Measurements from ENCODE around the gene RPS6KL1.

RPS6KL1 gene

DNA sequence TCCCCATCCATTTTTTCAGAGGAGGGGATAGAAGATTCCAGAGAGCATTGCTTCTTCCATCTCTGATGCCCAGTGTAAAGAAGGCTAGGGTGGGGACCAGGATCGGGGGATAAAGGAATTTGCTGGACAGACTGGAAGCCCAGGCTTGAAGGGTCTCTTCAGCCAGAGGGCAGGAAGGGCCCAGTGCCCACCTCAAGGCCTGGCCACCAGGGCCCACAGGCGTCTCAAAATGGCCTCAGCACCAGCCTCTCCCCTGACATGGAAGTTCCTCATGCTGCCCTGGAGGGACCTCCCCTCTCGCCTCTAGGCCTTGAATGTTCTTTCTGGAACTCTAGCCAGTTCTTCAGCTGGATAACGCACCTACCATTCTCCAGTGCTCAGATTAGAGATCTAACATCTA is 2.8 kb downstream of the RPS6KL1 start:
- Histone ChIP-seq H3K9ac (ENCODE audit: low read length in 2 of 2) (no peak overlapping the region), H3K4me1 (ENCODE audit: control insufficient read depth, insufficient read depth, low read length) (peaks cover 27% of the 10 kb centered on the region), H3K27me3 (ENCODE audit: control insufficient read depth in 1 of 2, insufficient read depth in 2 of 2, low read length in 2 of 2) (no peaks in the 10 kb centered on the region)

DNA sequence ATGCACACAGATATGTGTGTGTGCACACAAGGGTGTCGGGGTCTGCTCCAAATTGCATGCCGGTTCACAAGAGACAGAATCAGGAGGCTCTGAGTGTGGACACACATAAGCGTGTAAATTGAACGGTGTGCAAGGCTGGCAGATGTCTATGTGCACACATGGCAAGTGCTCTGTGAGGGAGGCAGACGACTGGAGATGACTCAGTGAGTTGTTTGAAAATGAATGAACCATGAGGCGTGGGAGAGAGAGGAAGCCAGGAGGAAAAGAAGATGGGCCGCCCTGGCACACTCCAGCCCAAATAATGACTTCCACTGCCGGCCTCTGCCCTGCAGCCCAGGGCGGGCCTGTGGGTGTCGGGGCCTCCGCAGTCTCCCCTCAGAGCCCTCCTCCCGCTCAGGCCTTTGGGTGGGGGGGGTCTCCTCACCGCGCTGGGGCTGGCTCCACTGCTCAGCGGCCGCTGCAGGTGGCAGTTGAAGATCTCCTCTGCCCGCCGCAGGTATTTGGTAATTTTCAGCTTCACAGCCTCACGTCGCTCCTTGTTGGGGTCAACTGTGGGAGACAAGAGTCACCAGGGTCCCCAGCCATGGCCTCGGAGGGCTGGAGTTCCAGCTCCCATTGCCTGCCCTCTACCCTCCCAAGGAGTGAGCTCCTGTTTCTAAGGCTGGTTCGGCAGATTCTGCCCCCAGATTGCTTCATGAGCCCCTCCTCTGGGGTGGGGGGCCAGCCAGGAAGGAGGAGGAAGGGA is 3.5 kb downstream of the RPS6KL1 start:
- H3K27ac ChIP-seq (ENCODE audit: low read length): no peak overlapping the region
- H3K4me3 ChIP-seq (ENCODE audit: low read length in 2 of 2): no peak overlapping the region
- H3K4me1 ChIP-seq (ENCODE audit: control insufficient read depth, insufficient read depth, low read length): peaks cover 27% of the 10 kb centered on the region

More for the DNA sequence above, 2.8 kb downstream of the RPS6KL1 start:
- Histone ChIP-seq H3K4me3 (ENCODE audit: low read length in 2 of 2) (no peak overlapping the region), H3K36me3 (ENCODE audit: control insufficient read depth in 2 of 2, insufficient read depth in 2 of 2, low read length in 2 of 2) (peaks cover 0 to 2% of the 10 kb centered on the region in 2 donors), H3K9me3 (ENCODE audit: control insufficient read depth in 2 of 2, low read length in 2 of 2) (no peaks in the 10 kb centered on the region), H3K27ac (ENCODE audit: low read length) (no peak overlapping the region)

GRCh38 chr14:74918380-74918779 is 4.7 kb downstream of the RPS6KL1 start:
- Histone ChIP-seq H3K27ac (ENCODE audit: low read length) (no peak overlapping the region), H3K36me3 (ENCODE audit: control insufficient read depth in 2 of 2, insufficient read depth in 2 of 2, low read length in 2 of 2) (peaks cover 0 to 2% of the 10 kb centered on the region in 2 donors), H3K27me3 (ENCODE audit: control insufficient read depth in 1 of 2, insufficient read depth in 2 of 2, low read length in 2 of 2) (no peaks in the 10 kb centered on the region), H3K9me3 (ENCODE audit: control insufficient read depth in 2 of 2, low read length in 2 of 2) (no peaks in the 10 kb centered on the region), H3K4me3 (ENCODE audit: low read length in 2 of 2) (no peak overlapping the region), H3K4me1 (ENCODE audit: control insufficient read depth, insufficient read depth, low read length) (peaks cover 27% of the 10 kb centered on the region), H3K9ac (ENCODE audit: low read length in 2 of 2) (no peak overlapping the region)

More for the DNA sequence above, 3.5 kb downstream of the RPS6KL1 start:
- H3K9me3 ChIP-seq (ENCODE audit: control insufficient read depth in 2 of 2, low read length in 2 of 2): no peaks in the 10 kb centered on the region
- peaks cover 0 to 2% of the 10 kb centered on the region in 2 donors for H3K36me3 ChIP-seq (ENCODE audit: control insufficient read depth in 2 of 2, insufficient read depth in 2 of 2, low read length in 2 of 2)
- H3K27me3 ChIP-seq (ENCODE audit: control insufficient read depth in 1 of 2, insufficient read depth in 2 of 2, low read length in 2 of 2): no peaks in the 10 kb centered on the region
- H3K9ac ChIP-seq (ENCODE audit: low read length in 2 of 2): no peak overlapping the region

DNA sequence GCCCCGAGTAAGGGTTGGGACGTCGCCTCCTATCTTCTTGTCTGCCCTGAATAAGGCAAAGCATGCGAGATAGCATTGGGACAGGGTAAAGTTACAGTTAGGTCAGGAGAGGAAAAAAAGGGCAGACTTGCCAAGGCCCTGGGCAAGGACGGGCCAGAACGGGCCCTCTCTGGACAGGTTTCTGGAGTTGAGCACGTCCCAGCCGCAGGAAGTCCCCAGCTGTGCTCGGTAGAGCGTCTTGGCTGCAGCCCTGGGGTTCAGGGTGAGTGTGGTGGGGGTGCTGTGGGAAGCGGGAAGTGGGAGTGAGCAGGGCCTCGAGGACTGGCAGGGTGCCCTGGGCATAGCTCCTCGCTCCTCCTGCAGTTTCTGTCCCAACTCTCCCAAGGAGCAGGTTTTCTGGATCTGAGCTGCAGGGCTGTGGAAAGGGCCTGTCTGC is 5.4 kb downstream of the RPS6KL1 start:
- no peak overlapping the region for H3K4me3 ChIP-seq (ENCODE audit: low read length in 2 of 2)
- H3K27ac ChIP-seq (ENCODE audit: low read length): peak overlapping the region; percentile 41
- H3K9me3 ChIP-seq (ENCODE audit: control insufficient read depth in 2 of 2, low read length in 2 of 2): no peaks in the 10 kb centered on the region
- H3K9ac ChIP-seq (ENCODE audit: low read length in 2 of 2): no peak overlapping the region
- peaks cover 24% of the 10 kb centered on the region for H3K4me1 ChIP-seq (ENCODE audit: control insufficient read depth, insufficient read depth, low read length)
- H3K27me3 ChIP-seq (ENCODE audit: control insufficient read depth in 1 of 2, insufficient read depth in 2 of 2, low read length in 2 of 2): no peaks in the 10 kb centered on the region
- peaks cover 0 to 2% of the 10 kb centered on the region in 2 donors for H3K36me3 ChIP-seq (ENCODE audit: control insufficient read depth in 2 of 2, insufficient read depth in 2 of 2, low read length in 2 of 2)

GRCh38 chr14:74917178-74917543 is 5.9 kb downstream of the RPS6KL1 start:
- peaks cover 19% of the 10 kb centered on the region for H3K4me1 ChIP-seq (ENCODE audit: control insufficient read depth, insufficient read depth, low read length)
- no peaks in the 10 kb centered on the region for H3K27me3 ChIP-seq (ENCODE audit: control insufficient read depth in 1 of 2, insufficient read depth in 2 of 2, low read length in 2 of 2)
- H3K27ac ChIP-seq (ENCODE audit: low read length): peak overlapping the region; percentile 41
- H3K4me3 ChIP-seq (ENCODE audit: low read length in 2 of 2): no peak overlapping the region
- H3K36me3 ChIP-seq (ENCODE audit: control insufficient read depth in 2 of 2, insufficient read depth in 2 of 2, low read length in 2 of 2): peaks cover 0 to 2% of the 10 kb centered on the region in 2 donors
- H3K9me3 ChIP-seq (ENCODE audit: control insufficient read depth in 2 of 2, low read length in 2 of 2): no peaks in the 10 kb centered on the region
- no peak overlapping the region for H3K9ac ChIP-seq (ENCODE audit: low read length in 2 of 2)

DNA sequence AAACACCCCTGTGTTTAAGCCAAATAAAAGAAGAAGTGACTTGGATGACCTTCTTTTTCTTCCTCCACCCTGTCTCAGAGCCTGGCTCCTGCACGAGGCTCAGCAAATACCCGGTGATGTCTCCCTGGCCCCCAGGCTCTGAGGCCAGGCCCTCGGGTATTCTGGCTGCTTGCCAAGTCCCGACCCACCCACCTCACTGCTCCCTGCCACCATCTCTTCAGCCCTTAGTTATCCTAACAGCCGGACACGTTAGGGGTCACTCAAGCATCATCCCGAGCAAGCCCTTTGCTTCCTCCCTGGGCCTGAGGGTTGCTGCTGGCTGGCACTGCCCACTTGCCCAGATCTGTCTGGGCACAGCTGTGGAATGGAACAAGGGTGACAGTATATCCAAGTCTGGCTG is 7.2 kb downstream of the RPS6KL1 start:
- Histone ChIP-seq H3K4me1 (ENCODE audit: control insufficient read depth, insufficient read depth, low read length) (peaks cover 18% of the 10 kb centered on the region), H3K27ac (ENCODE audit: low read length) (peak overlapping the region; percentile 31), H3K4me3 (ENCODE audit: low read length in 2 of 2) (no peak overlapping the region), H3K27me3 (ENCODE audit: control insufficient read depth in 1 of 2, insufficient read depth in 2 of 2, low read length in 2 of 2) (no peaks in the 10 kb centered on the region), H3K9ac (ENCODE audit: low read length in 2 of 2) (no peak overlapping the region), H3K36me3 (ENCODE audit: control insufficient read depth in 2 of 2, insufficient read depth in 2 of 2, low read length in 2 of 2) (peaks cover 0 to 2% of the 10 kb centered on the region in 2 donors), H3K9me3 (ENCODE audit: control insufficient read depth in 2 of 2, low read length in 2 of 2) (no peaks in the 10 kb centered on the region)

- peaks cover 18% of the 10 kb centered on the region for H3K4me1 ChIP-seq (ENCODE audit: control insufficient read depth, insufficient read depth, low read length)
- H3K4me3 ChIP-seq (ENCODE audit: low read length in 2 of 2): no peak overlapping the region
- no peak overlapping the region for H3K9ac ChIP-seq (ENCODE audit: low read length in 2 of 2)
- no peaks in the 10 kb centered on the region for H3K27me3 ChIP-seq (ENCODE audit: control insufficient read depth in 1 of 2, insufficient read depth in 2 of 2, low read length in 2 of 2)
- H3K27ac ChIP-seq (ENCODE audit: low read length): peak overlapping the region; percentile 31
- no peaks in the 10 kb centered on the region for H3K9me3 ChIP-seq (ENCODE audit: control insufficient read depth in 2 of 2, low read length in 2 of 2)
- H3K36me3 ChIP-seq (ENCODE audit: control insufficient read depth in 2 of 2, insufficient read depth in 2 of 2, low read length in 2 of 2): peaks cover 0 to 2% of the 10 kb centered on the region in 2 donors
Observed at GRCh38 chr14:74915426-74915825, 7.6 kb downstream of the RPS6KL1 start.

GRCh38 chr14:74913986-74914573 is 9.0 kb downstream of the RPS6KL1 start:
- Histone ChIP-seq H3K36me3 (ENCODE audit: control insufficient read depth in 2 of 2, insufficient read depth in 2 of 2, low read length in 2 of 2) (peaks cover 0 to 2% of the 10 kb centered on the region in 2 donors), H3K4me3 (ENCODE audit: low read length in 2 of 2) (no peak overlapping the region), H3K27ac (ENCODE audit: low read length) (no peak overlapping the region), H3K27me3 (ENCODE audit: control insufficient read depth in 1 of 2, insufficient read depth in 2 of 2, low read length in 2 of 2) (no peaks in the 10 kb centered on the region), H3K9ac (ENCODE audit: low read length in 2 of 2) (peak overlapping the region in 1 of 2 donors; percentile 31), H3K9me3 (ENCODE audit: control insufficient read depth in 2 of 2, low read length in 2 of 2) (no peaks in the 10 kb centered on the region), H3K4me1 (ENCODE audit: control insufficient read depth, insufficient read depth, low read length) (peaks cover 18% of the 10 kb centered on the region)

- no peak overlapping the region for H3K9ac ChIP-seq (ENCODE audit: low read length in 2 of 2)
- H3K4me3 ChIP-seq (ENCODE audit: low read length in 2 of 2): no peak overlapping the region
- H3K27ac ChIP-seq (ENCODE audit: low read length): no peak overlapping the region
- no peaks in the 10 kb centered on the region for H3K9me3 ChIP-seq (ENCODE audit: control insufficient read depth in 2 of 2, low read length in 2 of 2)
- peaks cover 17% of the 10 kb centered on the region for H3K4me1 ChIP-seq (ENCODE audit: control insufficient read depth, insufficient read depth, low read length)
- H3K36me3 ChIP-seq (ENCODE audit: control insufficient read depth in 2 of 2, insufficient read depth in 2 of 2, low read length in 2 of 2): peaks cover 0 to 2% of the 10 kb centered on the region in 2 donors
- no peaks in the 10 kb centered on the region for H3K27me3 ChIP-seq (ENCODE audit: control insufficient read depth in 1 of 2, insufficient read depth in 2 of 2, low read length in 2 of 2)
Observed at GRCh38 chr14:74913393-74913910, 9.6 kb downstream of the RPS6KL1 start.

DNA sequence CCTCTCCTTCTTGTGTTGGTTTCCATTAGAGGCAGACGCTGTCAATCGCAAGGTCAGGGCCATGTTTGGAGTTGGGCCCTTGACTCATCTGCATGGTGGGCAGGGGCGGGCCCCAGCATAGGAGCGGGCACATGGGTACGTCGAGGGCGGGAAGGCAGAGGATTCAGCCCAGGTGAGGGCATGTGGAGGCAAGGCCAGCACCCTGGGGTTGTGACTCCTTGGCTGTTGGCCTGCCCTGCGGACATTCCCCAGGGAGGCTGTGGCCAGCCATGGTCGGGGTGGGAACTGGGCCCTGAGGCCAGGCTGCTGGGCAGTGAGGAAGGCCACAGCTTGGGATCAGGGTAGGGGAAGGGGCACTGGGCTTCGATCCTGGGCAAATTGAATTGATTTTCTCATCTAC is 10.3 kb downstream of the RPS6KL1 start:
- Histone ChIP-seq H3K9ac (ENCODE audit: low read length in 2 of 2) (no peak overlapping the region), H3K9me3 (ENCODE audit: control insufficient read depth in 2 of 2, low read length in 2 of 2) (no peaks in the 10 kb centered on the region), H3K27me3 (ENCODE audit: control insufficient read depth in 1 of 2, insufficient read depth in 2 of 2, low read length in 2 of 2) (no peaks in the 10 kb centered on the region), H3K27ac (ENCODE audit: low read length) (no peak overlapping the region), H3K4me3 (ENCODE audit: low read length in 2 of 2) (no peak overlapping the region), H3K36me3 (ENCODE audit: control insufficient read depth in 2 of 2, insufficient read depth in 2 of 2, low read length in 2 of 2) (peaks cover 0 to 2% of the 10 kb centered on the region in 2 donors), H3K4me1 (ENCODE audit: control insufficient read depth, insufficient read depth, low read length) (peaks cover 16% of the 10 kb centered on the region)

DNA sequence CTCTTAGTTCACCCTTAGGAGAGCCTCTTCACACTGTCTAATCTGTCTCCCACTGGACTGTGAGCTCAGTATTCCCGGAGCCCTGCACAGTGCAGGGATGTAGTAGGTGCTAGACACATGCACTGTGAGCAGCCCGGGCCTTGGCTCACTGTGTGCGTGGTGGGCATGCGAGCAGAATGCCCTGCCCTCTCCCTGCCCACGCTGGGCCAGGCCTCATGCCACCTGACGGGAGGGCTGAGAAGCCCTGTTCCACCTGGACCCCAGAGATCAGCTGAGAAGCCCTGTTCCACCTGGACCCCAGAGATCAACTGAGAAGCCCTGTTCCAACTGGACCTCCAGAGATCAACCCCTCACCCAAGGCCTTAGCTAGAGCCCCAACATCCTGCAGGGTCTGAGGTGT is 10.9 kb downstream of the RPS6KL1 start:
- Histone ChIP-seq H3K4me3 (ENCODE audit: low read length in 2 of 2) (no peak overlapping the region), H3K27ac (ENCODE audit: low read length) (no peak overlapping the region)

More for the DNA sequence above, 10.9 kb downstream of the RPS6KL1 start:
- H3K4me1 ChIP-seq (ENCODE audit: control insufficient read depth, insufficient read depth, low read length): peaks cover 18% of the 10 kb centered on the region
- no peaks in the 10 kb centered on the region for H3K27me3 ChIP-seq (ENCODE audit: control insufficient read depth in 1 of 2, insufficient read depth in 2 of 2, low read length in 2 of 2)
- H3K9me3 ChIP-seq (ENCODE audit: control insufficient read depth in 2 of 2, low read length in 2 of 2): no peaks in the 10 kb centered on the region
- peaks cover 0 to 2% of the 10 kb centered on the region in 2 donors for H3K36me3 ChIP-seq (ENCODE audit: control insufficient read depth in 2 of 2, insufficient read depth in 2 of 2, low read length in 2 of 2)
- H3K9ac ChIP-seq (ENCODE audit: low read length in 2 of 2): no peak overlapping the region

Measured in stomach smooth muscle (tissue), 2 donors.